HEK293 (cell line): Measurements from ENCODE around the gene SLAMF8.

ENCODE experiments used
- ZBTB26 ChIP-seq: fragments of 450-650 bp; formaldehyde crosslinking; optimal IDR thresholded peaks from 2 replicates; pipeline ENCODE3; 2016; ENCODE audit warnings: missing biosample characterization, mild to moderate bottlenecking, missing genetic modification characterization
- ZNF776 ChIP-seq: fragments of 450-650 bp; formaldehyde crosslinking; IDR thresholded peaks from 2 replicates; pipeline ENCODE4 v1.5.0; 2017; ENCODE audit warnings: missing biosample characterization, missing genetic modification characterization, borderline replicate concordance
- TF ChIP-seq, protein P1 (sequence below): fragments of 450-650 bp; formaldehyde crosslinking; IDR thresholded peaks from 2 replicates; pipeline ENCODE4 v1.5.1; 2016; ENCODE audit warnings: missing biosample characterization, missing genetic modification characterization
- TF ChIP-seq, protein P2 (sequence below): fragments of 450-650 bp; formaldehyde crosslinking; IDR thresholded peaks from 2 replicates; pipeline ENCODE4 v1.5.1; 2016; ENCODE audit warnings: missing biosample characterization, missing genetic modification characterization

DNA sequence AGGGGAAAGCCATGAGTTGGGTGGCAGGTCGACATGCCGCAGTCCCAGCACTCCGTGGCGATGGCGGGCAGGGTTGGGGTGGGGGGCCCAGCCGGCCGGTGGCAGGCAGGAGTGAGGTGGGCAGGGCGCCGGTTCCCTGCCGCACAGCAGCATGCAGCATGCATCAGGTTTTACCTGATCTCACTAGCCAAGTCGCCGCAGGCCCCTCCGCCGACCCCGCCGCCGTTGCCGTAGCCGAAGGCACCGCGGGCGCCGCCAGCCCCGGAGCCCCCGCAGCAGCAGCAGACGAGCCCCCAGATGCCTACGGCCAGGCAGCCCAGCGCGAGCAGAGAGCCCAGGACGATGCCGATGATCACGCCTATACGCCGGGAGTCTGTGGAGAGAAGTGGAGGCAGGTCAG lies 29.0 kb downstream of the SLAMF8 start:
- TF ChIP-seq, protein P1, sequence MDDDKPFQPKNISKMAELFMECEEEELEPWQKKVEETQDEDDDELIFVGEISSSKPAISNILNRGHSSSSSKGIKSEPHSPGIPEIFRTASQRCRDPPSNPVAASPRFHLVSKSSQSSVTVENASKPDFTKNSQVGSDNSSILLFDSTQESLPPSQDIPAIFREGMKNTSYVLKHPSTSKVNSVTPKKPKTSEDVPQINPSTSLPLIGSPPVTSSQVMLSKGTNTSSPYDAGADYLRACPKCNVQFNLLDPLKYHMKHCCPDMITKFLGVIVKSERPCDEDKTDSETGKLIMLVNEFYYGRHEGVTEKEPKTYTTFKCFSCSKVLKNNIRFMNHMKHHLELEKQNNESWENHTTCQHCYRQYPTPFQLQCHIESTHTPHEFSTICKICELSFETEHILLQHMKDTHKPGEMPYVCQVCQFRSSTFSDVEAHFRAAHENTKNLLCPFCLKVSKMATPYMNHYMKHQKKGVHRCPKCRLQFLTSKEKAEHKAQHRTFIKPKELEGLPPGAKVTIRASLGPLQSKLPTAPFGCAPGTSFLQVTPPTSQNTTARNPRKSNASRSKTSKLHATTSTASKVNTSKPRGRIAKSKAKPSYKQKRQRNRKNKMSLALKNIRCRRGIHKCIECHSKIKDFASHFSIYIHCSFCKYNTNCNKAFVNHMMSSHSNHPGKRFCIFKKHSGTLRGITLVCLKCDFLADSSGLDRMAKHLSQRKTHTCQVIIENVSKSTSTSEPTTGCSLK (tag by site-specific recombination) = no peak
- TF ChIP-seq, protein P2, sequence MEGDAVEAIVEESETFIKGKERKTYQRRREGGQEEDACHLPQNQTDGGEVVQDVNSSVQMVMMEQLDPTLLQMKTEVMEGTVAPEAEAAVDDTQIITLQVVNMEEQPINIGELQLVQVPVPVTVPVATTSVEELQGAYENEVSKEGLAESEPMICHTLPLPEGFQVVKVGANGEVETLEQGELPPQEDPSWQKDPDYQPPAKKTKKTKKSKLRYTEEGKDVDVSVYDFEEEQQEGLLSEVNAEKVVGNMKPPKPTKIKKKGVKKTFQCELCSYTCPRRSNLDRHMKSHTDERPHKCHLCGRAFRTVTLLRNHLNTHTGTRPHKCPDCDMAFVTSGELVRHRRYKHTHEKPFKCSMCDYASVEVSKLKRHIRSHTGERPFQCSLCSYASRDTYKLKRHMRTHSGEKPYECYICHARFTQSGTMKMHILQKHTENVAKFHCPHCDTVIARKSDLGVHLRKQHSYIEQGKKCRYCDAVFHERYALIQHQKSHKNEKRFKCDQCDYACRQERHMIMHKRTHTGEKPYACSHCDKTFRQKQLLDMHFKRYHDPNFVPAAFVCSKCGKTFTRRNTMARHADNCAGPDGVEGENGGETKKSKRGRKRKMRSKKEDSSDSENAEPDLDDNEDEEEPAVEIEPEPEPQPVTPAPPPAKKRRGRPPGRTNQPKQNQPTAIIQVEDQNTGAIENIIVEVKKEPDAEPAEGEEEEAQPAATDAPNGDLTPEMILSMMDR (tag by site-specific recombination) = no peak
- no peak for TF ChIP-seq ZBTB26 (tag by site-specific recombination)
- TF ChIP-seq ZNF776 (tag by site-specific recombination) = no peak
